Mucosa of descending colon (tissue), 3 donors: ENCODE results near the gene KIF20B. TPM values are rescaled to one million over a fixed set of nuclear protein-coding genes. Genes with fewer than 3 reads are reported as not detected.

Source experiments
- ATAC-seq: fragments of 200-7000 bp; cut with Tn5 transposase; one replicate; pipeline ENCODE4 v1.9.1; 2020; ENCODE audit warnings: mild to moderate bottlenecking, moderate library complexity
- DNase-seq, 3 donors: peaks; one replicate each; pipeline ENCODE4 v3.0.0-alpha.2; 2020
- H3K36me3 ChIP-seq: fragments of 200-600 bp; one replicate; pipeline ENCODE4 v1.8.0; 2021; ENCODE audit warnings: low read depth, mild to moderate bottlenecking
- H3K4me1 ChIP-seq: fragments of 200-600 bp; one replicate; pipeline ENCODE4 v1.8.0; 2021; ENCODE audit warnings: low read depth, mild to moderate bottlenecking
- H3K4me3 ChIP-seq: fragments of 200-600 bp; one replicate; pipeline ENCODE4 v1.8.0; 2021; ENCODE audit warnings: mild to moderate bottlenecking
- H3K9me3 ChIP-seq: fragments of 200-600 bp; one replicate; pipeline ENCODE4 v1.8.0; 2021; ENCODE audit warnings: mild to moderate bottlenecking
- intact Hi-C, 2 donors: fragments of 100-400 bp; cut with DNase I in 1 of 2; cut with micrococcal nuclease in 1 of 2; formaldehyde crosslinking; loops; one replicate each; pipeline versions ENCODE4 v1.11.0 to v1.11.1; 2022; cut with DNase I, micrococcal nuclease
- total RNA-seq, 3 donors: library from RNA; stranded (reverse); fragmentation: NEBNext Ultra II Directional in 2 of 3; extraction: Animal tissue kit (Norgen Biotek cat#: 25700) in 2 of 3; gene quantifications; one replicate each; pipeline versions ENCODE4 v1.2.1 to v1.2.4, GENCODE V29; 2021 to 2023
- TF ChIP-seq, protein P1 (sequence below): fragments of 200-600 bp; IDR thresholded peaks from one replicate; pipeline ENCODE4 v1.8.0; 2022; ENCODE audit warnings: antibody characterized with exemption, mild to moderate bottlenecking
- donor health status: DM: no; HTN: no; CAD: no; lungs with moderate emphysema.
- donor health status: DM: no; HTN: no; CAD: no.
- donor health status: DM: no; HTN: yes; CAD: no.

The KIF20B gene
- total RNA-seq, 3 donors from 2014 or later, result 6.0 to 16.8 (median 7.5) TPM

DNA sequence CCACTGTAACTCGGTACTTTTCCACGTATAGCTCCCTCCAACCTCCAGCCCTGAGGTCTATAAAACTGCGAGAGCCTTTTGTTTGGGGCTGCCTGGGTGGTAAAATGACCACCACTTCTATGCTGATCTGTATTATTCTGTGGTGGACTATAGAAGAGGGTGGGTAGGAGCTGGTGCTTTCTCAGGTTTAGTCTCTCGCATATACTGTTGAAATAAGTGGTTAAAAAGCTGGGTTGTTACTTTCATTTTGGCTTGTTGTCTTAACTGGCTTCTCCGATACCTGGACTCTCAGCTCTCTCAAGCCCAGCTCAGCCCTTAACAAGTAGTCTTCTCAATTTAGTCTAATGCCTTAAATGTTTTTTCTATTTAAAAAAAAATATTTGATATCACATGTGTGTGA is 70.3 kb downstream of the KIF20B start:
- intact Hi-C loops, result no loop called here
- ATAC-seq (no peak), DNase-seq (no peak)
- Histone ChIP-seq H3K9me3 (no peaks in the 10 kb centered on the region), H3K4me1 (no peaks in the 10 kb centered on the region), H3K4me3 (no peak overlapping the region), H3K36me3 (no peaks in the 10 kb centered on the region)
- TF ChIP-seq, protein P1, sequence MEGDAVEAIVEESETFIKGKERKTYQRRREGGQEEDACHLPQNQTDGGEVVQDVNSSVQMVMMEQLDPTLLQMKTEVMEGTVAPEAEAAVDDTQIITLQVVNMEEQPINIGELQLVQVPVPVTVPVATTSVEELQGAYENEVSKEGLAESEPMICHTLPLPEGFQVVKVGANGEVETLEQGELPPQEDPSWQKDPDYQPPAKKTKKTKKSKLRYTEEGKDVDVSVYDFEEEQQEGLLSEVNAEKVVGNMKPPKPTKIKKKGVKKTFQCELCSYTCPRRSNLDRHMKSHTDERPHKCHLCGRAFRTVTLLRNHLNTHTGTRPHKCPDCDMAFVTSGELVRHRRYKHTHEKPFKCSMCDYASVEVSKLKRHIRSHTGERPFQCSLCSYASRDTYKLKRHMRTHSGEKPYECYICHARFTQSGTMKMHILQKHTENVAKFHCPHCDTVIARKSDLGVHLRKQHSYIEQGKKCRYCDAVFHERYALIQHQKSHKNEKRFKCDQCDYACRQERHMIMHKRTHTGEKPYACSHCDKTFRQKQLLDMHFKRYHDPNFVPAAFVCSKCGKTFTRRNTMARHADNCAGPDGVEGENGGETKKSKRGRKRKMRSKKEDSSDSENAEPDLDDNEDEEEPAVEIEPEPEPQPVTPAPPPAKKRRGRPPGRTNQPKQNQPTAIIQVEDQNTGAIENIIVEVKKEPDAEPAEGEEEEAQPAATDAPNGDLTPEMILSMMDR, result no peak

DNA sequence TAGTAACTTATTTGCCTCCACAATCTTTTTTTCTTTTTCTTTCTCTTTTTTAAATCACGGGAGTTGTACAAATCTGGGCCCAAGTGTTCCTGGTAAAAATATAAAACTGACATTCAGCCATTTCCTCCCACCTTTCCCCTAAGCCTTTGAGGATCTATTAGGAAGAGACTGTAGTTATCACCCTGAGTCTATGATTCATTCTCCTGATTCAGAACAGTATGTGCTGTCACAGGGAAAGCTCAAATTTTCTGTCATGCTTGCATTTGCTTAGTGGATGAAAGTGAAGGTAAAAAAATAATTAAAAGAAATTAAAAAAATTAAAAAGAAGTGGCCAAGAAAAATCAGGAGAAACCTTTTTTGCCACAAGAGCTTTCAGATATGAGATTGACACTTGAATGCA is 71.7 kb downstream of the KIF20B start:
- H3K4me1 ChIP-seq, result no peaks in the 10 kb centered on the region
- intact Hi-C loops, result no loop called here
- ATAC-seq (no peak), DNase-seq (no peak)
- TF ChIP-seq, protein P1, result no peak
- no peaks in the 10 kb centered on the region for H3K9me3 ChIP-seq
- H3K4me3 ChIP-seq, result no peak overlapping the region
- H3K36me3 ChIP-seq, result no peaks in the 10 kb centered on the region

DNA sequence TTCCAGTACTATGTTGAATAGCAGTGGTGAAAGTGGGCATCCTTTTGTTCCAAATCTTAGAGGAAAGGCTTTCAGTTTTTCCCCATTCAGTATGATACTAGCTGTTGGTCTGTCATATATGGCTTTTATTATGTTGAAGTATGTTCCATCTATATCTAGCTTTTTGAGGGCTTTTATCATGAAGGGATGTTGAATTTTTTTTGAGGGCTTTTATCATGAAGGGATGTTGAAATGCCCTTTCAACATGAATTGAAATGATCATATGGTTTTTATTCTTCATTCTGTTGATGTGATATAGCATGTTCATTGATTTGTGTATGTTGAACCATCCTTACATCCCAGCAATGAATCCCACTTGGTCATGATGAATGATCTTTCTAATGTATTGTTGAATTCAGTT is 75.3 kb downstream of the KIF20B start:
- no peaks in the 10 kb centered on the region for H3K36me3 ChIP-seq
- ATAC-seq, result no peak

DNA sequence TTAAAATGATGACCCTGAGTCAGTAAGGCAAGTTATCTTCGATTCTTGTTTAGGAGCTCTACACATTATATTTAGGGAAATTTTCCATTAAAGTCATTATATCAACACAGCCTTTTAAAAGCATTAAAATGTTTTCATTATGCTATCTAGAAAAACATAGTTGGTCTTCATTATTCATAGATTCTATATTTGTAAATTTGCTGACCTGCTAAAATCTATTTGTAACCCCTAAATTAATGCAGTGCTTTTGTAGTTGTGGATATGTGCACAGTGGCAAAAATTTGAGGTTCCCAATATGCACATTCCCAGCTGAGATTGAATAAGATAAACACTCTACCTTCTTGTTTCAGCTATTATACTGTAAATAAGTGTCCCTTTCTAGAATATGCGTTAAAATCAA is 81.1 kb downstream of the KIF20B start:
- intact Hi-C loops, result no loop called here
- TF ChIP-seq, protein P1, result no peak

More for the DNA sequence above, 75.3 kb downstream of the KIF20B start:
- Histone ChIP-seq H3K4me3 (no peak overlapping the region), H3K4me1 (no peaks in the 10 kb centered on the region), H3K9me3 (no peaks in the 10 kb centered on the region)
- intact Hi-C loops, result no loop called here
- TF ChIP-seq, protein P1, result no peak
- no peak for DNase-seq

DNA sequence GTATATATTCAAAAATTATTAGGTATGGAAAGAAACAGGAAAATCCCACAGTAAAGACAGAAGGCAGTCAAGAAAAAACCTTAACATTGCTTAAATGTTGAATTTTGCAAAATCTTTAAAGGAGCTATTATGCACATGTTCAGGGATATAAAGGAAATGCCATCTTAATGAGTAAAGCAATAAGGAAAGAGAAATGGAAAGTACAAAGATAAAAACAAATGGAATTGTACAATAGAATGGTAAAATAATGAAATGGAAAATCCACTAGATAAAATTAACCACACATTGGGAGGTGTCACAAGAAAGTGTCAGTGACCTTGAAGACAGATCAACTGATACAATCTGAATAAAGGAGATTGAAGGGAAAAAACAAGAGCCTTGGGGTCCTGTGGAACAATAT is 82.0 kb downstream of the KIF20B start:
- no peak for ATAC-seq
- no peak overlapping the region for H3K4me3 ChIP-seq
- H3K36me3 ChIP-seq, result no peaks in the 10 kb centered on the region
- no peaks in the 10 kb centered on the region for H3K4me1 ChIP-seq
- TF ChIP-seq, protein P1, result no peak
- intact Hi-C loops, result no loop called here
- H3K9me3 ChIP-seq, result no peaks in the 10 kb centered on the region
- DNase-seq, result no peak

More for the DNA sequence above, 81.1 kb downstream of the KIF20B start:
- no peak for ATAC-seq
- Histone ChIP-seq H3K9me3 (no peaks in the 10 kb centered on the region), H3K36me3 (no peaks in the 10 kb centered on the region), H3K4me3 (no peak overlapping the region), H3K4me1 (no peaks in the 10 kb centered on the region)
- DNase-seq, result no peak

DNA sequence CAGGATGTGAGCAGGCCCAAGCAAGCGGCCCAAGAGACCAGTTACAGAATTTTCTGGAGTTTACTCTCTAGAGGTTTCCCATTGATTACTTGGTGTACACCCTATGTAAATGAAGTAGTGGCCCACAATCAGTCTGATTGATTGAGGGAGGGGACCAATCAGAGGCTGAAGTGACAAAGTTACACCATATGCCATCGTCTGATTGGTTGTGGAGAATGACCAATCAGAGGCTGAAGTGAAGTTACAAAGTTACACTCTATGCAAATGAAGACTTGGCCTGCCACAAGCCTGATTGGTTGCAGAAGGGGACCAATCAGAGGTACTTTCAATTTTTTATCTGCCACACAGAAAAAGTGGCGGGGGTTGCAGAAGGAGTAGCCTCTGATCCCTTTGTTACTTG is 83.7 kb downstream of the KIF20B start:
- no peaks in the 10 kb centered on the region for H3K4me1 ChIP-seq
- no peaks in the 10 kb centered on the region for H3K36me3 ChIP-seq
- H3K4me3 ChIP-seq, result no peak overlapping the region
- no peak for ATAC-seq
- TF ChIP-seq, protein P1, result no peak
- no peak for DNase-seq
- H3K9me3 ChIP-seq, result no peaks in the 10 kb centered on the region
- intact Hi-C loops, result no loop called here
